HG02973 (cell line): ENCODE measurements around the gene CNR1.
"Not testable (repeated sequence)": the region's sequence is repeated elsewhere in the genome, so short reads cannot be mapped to it uniquely, and the experiment has no call there.

Experiments used
- ATAC-seq: cut with Tn5 transposase; IDR thresholded peaks from one replicate; pipeline ENCODE4 v1.9.1; 2021; ENCODE audit warnings: moderate library complexity; ENCODE audit not compliant: unreplicated experiment

The CNR1 gene

DNA sequence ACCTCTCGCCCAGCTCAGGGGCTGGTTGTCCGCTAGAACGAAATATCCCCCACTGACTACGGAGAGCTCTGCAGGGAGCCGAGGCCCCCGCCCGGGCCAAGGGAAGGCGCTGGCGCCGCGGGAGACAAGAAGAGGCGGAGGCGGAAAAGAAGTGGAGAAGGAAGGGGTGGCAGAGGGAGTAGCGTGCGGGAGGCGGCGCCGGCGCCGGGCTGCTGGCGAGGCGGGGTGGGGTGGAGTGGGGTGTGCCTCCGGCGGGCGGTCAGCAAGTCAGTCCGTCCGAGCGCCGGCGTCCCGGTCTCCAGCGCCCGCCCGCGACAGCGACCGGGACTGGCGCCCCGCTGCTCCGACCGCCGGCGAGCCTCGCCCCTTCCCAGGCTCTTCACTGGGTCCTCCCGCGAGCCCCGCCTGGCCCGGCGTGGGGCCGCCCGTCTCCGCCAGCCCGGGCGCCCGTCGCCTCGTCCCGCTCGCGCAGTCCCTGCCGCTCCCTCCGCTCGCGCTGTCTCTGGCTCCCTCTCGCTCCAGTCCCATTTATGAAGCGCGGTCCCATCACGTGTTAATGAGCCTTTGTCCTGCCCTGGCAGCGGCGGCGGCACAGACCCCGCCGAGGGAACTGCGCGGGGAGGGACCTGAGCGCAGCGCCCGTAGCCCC, at the start of gene CNR1:
Gene CNR1, minus strand, starts transcription at position 504 of the 649 bp plus-strand sequence. CDS start 21,073 bp downstream, outside the sequence.
- ATAC-seq = peak; percentile 43

DNA sequence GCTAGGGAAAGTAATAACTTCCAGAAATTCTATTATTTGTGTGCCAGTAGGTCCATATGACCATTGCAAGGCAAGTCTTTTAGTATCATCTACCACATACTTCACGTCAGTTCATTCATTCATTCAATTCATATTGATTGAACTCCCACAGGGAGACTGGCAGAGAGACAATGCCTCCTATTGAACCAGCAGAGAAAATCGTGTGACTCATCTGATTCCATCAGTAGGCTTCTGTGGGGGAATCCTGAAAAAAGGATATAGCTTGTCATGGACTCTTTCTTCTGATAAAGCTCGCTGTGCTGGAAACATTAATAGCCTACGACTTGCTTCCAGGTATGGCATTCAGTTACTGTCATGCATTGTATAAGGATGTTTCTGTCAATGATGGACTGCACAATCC, 45.3 kb upstream of the CNR1 start:
- ATAC-seq = no peak

GRCh38 chr6:88209301-88209700, 43.2 kb upstream of the CNR1 start:
- no peak for ATAC-seq

DNA sequence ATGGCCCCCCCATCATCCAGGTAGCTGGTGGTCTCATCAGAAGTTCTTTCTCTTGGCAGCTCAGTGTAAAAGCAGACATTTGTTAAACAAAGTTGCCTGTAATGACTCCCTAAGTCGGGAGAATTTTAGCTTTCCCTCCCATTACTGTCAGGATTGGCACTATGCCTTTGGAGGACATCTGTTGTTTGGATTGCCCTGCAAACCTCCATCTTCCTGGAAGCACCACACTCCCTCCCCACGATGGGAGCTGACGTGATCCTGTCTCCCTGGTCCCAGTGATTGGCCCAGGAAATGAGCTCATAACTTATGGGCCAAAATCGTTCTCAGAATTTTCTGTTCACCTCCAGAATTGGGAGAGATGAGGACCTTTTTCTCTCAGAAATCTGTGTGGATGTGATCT, 42.6 kb upstream of the CNR1 start:
- no peak for ATAC-seq

DNA sequence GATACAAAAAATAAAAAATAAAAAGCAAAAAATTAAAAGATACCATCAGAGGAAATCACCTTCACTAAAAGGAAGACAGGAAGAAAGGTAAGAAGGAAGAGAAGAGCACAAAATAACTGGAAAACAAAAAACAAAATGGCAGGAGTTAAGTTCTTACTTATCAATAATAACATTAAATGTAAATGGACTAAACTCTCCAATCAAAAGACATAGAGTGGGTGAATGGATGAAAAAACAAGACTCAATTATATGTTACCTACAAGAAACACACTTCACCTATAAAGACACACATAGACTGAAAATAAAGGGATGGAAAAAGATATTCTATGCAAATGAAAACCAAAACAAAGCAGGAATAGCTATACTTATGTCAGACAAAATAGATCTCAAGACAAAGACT, 35.6 kb upstream of the CNR1 start:
- not testable (repeated sequence) for ATAC-seq

DNA sequence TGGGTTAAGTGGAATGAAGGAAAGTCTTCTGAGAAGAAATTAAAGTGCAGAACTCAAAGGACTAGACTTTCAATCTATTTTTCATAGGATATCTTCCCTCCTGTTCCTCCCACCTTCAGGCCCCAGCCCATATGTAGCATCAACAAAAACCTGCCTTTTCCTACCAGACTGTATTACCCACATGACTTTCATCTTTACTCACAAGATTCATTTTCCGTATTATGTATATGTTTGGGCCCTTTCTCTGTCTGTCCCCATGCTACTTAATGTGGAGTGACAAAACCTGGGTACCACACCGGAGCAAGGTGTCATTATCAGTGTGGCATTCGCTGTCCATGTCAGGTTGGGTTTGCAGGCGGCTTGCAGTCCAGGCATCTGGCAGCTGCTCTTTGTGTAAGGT, 18.8 kb upstream of the CNR1 start:
- no peak for ATAC-seq

- ATAC-seq = no peak
Observed at GRCh38 chr6:88183471-88183870, 17.3 kb upstream of the CNR1 start.

DNA sequence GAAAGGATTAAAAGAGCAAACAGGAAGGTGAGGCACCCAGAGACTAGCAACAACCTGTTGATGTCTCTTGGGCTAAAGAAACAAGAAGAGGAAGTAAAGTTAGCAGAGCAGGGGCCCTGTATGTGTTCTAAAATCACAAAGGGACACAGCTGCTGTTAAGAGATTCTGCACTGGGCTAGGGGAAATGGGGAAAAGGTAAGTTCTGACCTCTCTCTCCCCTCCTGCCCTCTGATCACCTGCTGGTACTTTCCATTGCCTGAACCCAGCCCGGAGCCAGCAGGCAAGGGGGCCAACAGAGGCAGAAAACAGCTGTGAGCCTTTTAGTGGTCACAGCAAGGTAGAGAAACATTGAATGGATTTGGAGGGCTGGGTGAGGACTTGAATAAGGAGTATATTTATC, 13.5 kb upstream of the CNR1 start:
- ATAC-seq = peak; percentile 57

- peak; percentile 69 for ATAC-seq
Observed at GRCh38 chr6:88177961-88178464, 11.9 kb upstream of the CNR1 start.

DNA sequence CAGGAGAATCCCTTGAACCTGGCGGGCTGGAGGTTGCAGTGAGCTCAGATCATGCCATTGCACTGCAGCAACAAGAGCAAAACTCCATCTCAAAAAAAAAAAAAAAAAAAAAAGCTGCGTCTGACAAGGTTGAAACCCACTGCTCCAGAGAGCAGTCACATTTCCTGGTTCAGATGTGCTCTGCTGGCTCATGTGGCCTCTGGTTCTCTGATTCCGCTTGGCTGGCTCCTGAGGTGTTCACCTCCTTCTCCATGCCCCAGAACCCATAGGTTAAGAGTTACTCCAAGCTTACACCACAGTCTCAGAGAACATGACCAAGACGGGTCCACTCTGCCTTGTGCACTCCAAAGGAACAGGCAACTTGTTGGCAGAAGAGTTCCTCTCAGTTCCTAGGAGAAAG, 8.8 kb upstream of the CNR1 start:
- no peak for ATAC-seq

DNA sequence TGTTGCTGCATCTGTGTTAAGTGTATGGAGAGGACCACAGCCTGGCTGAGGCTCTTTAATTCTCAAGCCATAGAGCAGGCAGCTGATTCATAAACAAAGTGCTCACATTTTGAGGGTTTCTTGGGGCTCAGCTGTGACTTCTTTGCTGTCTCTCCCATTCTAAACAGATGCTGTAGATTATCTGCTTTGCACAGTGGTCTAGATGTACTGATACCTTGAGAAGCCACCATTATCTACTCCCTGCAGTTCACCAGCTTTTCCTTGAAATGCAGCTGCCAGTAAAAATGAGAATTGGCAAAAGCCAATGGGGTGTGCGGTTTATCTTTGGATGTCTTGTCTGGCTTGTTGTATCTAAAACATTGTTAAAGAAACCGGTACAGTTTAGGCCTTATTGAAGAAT, 5.2 kb upstream of the CNR1 start:
- no peak for ATAC-seq

DNA sequence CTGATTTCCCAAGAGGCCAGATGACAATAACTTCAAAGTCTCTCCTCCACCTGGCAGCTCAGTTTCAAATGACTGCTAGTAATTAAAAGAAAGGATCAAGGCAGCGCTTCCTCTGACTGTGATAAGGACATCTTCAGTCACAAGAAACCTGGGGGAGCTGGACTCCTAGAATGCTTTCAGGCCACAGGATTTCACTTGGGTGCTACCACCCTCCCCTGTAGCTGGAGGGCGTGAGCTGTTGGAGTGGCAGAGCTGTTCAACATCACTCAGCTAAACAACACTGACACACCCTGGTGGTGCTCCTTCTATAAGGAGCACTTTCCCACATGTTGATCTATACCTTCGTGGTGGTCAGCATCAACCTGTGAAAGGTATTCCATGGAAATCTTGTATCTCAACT, 2.2 kb upstream of the CNR1 start:
- no peak for ATAC-seq

- ATAC-seq = peak; percentile 21
Observed at GRCh38 chr6:88167352-88167937, 1.3 kb upstream of the CNR1 start.

DNA sequence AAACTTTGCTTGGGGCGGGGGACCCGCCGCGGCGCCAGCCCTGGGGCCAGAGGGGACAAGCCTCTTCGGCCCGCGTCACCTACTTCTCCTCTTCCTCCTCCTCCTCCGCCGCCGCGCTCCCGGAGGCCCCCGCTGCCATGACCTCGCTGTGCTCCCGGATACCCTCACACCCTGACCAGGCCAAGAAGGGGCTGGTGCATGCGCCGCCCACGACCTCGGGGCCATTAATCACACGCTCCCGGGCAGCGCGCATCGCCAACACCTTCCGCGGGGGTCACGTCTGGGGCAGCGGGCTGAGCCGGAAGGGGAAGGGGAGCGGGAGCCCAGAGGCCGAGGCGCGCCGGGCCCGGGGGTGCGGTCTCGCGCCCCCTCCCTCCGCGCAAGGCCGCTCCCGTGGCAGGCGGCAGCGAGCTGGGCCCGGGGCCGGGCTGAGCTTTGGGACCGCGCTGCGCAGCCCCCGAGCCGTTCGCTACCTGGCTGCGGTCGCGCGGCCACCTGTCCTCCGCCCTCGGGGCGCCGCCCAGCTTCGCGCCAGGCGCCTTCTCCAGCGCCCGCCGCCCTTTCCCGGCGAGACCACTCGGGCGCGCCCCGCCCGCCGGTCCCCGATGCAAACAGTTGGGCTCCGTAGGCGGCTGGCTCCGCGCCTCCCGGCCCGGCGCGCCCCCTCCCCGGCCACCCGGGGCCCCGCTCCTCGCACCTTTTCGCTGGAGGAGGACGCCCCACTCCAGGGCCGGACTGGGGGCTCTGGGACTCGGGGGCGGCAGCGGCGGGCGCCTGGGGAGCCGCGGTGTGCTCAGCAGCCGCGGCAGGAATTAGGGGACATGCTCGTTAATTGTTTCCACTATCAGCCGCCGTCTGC, 575 bp upstream of the CNR1 start:
- peak; percentile 29 for ATAC-seq

DNA sequence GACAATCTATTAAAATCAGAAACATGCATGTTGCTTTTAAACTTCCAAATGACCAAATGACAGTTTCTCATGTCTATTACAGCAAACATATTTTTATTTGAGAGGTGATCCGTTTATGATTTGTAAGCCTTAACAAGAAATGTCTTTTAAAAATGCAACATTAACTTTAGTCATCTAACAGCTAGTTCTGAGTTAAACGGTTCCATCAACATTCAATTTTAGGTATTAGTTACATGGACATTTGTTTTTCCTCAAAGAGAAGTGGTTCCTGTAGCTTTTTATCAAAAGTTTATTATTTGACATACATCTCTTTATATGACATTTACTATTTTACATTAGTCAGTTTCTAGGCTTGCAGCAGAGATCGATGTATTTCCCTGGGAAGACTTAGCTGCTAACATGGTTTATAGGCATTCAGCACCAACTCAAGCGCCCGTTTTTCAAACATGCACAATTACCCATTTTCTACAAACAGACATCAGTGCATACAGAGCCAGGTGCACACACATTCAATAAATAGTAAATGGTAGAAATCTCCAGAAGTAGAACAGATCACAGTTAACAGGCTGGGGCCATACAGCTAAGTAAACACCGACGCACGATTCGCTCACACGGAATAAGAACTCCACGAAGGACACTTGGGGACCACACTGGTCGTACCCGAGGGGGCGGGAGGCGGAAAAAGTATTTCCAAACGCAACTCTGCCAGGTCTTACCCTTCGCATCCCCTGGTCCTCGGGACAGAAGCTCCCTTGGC, 882 bp downstream of the CNR1 start:
- no peak for ATAC-seq

- ATAC-seq = no peak
Observed at GRCh38 chr6:88164061-88164460, 2.1 kb downstream of the CNR1 start.

- no peak for ATAC-seq
Observed at GRCh38 chr6:88163616-88164015, 2.5 kb downstream of the CNR1 start.

DNA sequence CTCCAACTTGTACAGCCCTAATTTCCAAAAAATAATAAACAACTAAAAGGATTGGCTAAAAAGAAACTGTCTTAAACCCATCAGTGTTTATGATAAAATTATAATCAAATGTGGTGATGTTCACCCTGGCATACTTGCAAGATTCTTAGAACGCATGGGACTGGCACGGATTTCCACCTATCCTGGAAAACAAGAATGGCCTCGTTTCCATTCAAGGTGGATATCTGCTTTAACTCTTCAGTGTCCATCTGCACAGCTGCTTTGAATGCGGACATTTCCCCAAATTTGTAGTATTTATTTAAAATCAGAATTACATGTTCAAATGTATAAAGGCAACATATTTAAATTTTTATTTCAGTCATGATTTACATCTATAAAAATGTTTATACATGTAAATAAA, 4.2 kb downstream of the CNR1 start:
- ATAC-seq = no peak

- ATAC-seq = no peak
Observed at GRCh38 chr6:88157106-88157505, 9.0 kb downstream of the CNR1 start.

DNA sequence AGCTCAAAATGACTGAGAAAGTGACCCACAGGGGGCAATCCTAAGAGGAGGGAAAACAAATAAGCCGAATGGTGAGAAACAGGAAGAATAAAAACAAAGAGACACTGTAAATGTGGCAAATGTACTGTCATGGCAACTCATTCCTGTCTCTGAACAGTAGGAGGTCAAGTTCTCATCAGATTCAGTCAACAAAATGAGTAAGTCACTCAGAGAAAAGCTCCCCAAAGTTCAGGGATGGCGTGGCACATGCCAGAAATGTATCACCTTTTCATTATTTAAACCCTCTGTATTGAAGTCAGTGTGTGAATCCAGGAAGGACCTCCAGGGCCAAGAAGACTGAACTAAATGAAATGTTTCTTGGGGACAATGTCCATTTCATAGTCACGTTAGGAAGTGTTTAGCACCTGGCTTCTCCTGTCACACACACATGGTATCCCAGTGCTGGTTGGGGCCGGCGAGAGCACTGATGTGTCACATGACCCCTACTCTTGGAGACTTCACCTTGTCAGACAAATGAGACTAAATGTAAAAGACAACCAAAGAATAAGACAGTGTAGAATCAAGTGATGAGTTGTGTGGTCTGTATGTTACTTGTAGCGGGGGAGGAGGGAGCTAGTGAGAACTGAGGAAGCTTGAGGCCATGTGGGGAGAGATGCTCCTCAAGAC, 20.7 kb downstream of the CNR1 start:
- ATAC-seq = no peak
